Measurements from ENCODE around the gene OS9.

OS9 gene

DNA sequence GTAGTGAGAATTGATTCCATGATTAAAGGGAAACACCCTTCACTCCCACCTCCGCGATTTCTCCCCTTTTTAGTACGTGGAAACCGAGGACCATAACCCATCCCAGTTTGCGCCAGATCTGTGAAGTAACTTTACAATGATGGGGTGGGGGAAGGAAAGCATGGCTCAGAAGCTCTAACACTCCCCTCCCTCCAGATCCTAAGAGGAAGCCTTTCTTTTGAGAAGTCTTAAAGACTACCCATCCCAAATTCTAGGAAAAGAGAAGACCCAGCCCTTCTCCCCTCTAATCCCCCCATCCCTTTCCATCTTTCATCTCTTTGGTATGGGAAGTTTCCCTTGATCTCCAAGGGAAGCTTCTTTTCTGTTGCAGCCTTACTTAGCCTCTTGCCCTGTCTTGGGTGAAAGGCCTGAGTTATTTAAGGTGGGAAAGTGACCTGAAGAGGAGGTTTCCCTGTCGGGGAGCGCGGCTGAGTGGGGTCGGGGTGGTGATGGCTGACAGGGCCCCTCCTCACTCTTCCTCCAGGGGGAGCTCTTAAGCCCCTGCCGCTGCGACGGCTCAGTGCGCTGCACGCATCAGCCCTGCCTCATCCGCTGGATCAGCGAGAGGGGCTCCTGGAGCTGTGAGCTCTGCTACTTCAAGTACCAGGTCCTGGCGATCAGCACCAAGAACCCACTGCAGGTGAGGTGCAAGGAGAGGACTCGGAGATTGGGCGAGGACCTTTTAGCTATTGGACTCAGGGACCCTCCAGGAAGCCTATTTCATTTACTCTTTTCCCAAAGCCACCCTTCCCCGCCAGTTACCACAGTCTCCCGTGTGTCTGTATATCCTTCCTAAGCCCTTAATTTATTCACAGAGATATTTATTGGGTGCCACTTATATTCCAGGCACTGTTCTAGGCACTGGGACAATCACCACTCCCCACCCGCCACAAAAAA lies 62.7 kb downstream of the OS9 start:
- no peak for DNase-seq

DNA sequence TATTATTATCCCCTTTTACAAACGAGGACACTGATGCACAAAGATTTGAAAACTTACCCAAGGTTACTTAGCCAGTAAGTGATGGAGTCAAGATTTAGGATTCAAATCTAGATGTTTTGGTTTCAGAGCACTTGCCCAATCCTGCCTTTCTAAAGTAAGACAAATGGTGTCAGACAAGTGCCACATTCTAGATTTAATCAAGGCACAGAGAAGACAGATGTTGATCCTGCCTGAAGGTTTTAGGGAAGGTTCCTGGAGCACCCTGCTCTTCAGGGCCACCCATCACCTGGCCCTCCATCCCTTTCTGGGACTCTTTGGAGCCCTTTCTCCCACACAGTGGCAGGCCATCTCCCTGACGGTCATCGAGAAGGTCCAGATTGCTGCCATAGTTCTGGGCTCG lies 63.8 kb downstream of the OS9 start:
- no peak overlapping the region for H3K27ac ChIP-seq
- intact Hi-C loops (cut with DNase I; ENCODE audit: low total_unique reads), result no loop called here
- H3K4me1 ChIP-seq, result peaks cover 0 to 21% (median 11%) of the 10 kb centered on the region in 4 donors
- H3K9me3 ChIP-seq, result no peaks in the 10 kb centered on the region
- no peak for DNase-seq
- H3K27me3 ChIP-seq, result peaks cover 0 to 19% of the 10 kb centered on the region in 2 donors
- peaks cover 0 to 14% (median 12%) of the 10 kb centered on the region in 3 donors for H3K36me3 ChIP-seq
- TF ChIP-seq, protein P1, sequence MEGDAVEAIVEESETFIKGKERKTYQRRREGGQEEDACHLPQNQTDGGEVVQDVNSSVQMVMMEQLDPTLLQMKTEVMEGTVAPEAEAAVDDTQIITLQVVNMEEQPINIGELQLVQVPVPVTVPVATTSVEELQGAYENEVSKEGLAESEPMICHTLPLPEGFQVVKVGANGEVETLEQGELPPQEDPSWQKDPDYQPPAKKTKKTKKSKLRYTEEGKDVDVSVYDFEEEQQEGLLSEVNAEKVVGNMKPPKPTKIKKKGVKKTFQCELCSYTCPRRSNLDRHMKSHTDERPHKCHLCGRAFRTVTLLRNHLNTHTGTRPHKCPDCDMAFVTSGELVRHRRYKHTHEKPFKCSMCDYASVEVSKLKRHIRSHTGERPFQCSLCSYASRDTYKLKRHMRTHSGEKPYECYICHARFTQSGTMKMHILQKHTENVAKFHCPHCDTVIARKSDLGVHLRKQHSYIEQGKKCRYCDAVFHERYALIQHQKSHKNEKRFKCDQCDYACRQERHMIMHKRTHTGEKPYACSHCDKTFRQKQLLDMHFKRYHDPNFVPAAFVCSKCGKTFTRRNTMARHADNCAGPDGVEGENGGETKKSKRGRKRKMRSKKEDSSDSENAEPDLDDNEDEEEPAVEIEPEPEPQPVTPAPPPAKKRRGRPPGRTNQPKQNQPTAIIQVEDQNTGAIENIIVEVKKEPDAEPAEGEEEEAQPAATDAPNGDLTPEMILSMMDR (IDR thresholded peaks at IDR 0.05), result no peak
- no peak overlapping the region for H3K4me3 ChIP-seq

More for the DNA sequence above, 62.7 kb downstream of the OS9 start:
- peak overlapping the region; percentile 74 for H3K4me3 ChIP-seq
- intact Hi-C loops (cut with DNase I; ENCODE audit: low total_unique reads), result no loop called here
- no peak overlapping the region for H3K27ac ChIP-seq
- H3K9me3 ChIP-seq, result no peaks in the 10 kb centered on the region
- peaks cover 0 to 9% of the 10 kb centered on the region in 2 donors for H3K27me3 ChIP-seq
- peaks cover 0 to 23% (median 14%) of the 10 kb centered on the region in 4 donors for H3K4me1 ChIP-seq
- H3K36me3 ChIP-seq, result peaks cover 0 to 14% (median 12%) of the 10 kb centered on the region in 3 donors
- TF ChIP-seq, protein P1 (IDR thresholded peaks at IDR 0.05), result peak; percentile 15 to 31

DNA sequence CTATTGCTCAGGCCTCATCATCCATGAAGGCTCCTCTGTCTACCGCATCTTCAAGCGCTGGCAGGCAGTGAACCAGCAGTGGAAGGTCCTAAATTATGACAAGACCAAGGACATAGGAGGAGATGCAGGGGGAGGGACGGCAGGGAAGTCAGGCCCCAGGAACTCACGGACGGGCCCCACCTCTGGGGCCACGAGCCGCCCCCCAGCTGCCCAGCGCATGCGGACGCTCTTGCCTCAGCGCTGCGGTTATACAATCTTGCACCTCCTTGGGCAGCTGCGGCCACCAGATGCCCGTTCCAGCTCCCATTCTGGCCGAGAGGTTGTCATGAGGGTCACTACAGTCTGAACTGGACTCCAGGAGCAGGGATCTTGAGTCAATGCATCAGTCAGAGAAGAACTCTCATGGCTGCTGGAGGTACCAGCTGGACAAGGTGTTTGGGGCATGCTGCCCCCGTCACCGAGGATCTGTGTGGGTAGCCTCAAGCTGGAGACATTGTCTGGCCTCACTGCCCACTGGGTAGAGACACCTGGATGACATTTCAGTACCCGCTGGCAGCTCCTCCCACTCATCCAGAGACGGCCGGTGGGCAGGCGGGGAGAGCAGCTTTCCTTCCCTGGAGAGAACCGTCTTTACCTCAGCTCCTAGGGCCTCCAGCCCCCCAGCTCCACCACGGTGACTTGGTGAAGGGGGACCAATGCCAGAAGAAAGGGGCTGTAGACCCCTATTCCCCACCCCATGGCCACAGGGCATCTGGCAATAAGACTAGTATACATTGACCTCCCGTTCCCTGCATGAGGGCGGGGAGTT lies 64.8 kb downstream of the OS9 start:
- peaks cover 0 to 14% (median 12%) of the 10 kb centered on the region in 3 donors for H3K36me3 ChIP-seq
- H3K27ac ChIP-seq, result no peak overlapping the region
- TF ChIP-seq, protein P1 (IDR thresholded peaks at IDR 0.05), result no peak
- intact Hi-C loops (cut with DNase I; ENCODE audit: low total_unique reads), result no loop called here
- H3K27me3 ChIP-seq, result peaks cover 0 to 29% of the 10 kb centered on the region in 2 donors
- H3K4me3 ChIP-seq, result no peak overlapping the region
- H3K4me1 ChIP-seq, result peaks cover 0 to 18% (median 8%) of the 10 kb centered on the region in 4 donors
- no peak for DNase-seq
- no peaks in the 10 kb centered on the region for H3K9me3 ChIP-seq

DNA sequence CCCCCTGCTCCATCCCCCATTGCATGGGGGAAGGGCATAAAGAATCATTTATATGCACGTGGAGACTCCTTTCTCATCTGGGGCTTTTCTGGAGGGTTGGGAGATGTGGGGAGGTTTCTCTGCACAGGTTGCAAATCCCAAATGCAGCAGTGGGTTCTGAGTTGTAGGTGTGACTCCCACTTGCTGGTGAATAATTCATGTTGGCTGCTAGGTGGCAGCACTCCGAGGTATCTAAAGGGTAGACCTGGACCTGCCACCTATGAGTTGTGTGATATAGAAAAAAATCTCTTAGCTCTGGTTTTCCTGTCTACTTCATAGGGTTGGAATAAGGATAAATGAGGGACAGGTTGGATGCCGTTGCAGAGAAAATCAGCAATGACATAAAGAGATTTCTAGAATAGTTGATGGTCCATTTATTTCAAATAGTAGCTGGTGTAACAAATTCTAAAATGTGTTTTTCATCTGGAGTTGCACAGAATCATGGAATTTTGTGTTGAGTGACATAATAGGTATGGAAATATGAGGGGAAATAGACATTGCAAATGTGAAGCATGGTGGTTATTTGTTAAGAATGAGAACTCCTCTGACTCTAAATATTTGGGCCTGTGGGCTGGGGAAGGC lies 65.5 kb downstream of the OS9 start:
- Histone ChIP-seq H3K4me1 (peaks cover 0 to 14% (median 7%) of the 10 kb centered on the region in 4 donors), H3K27ac (no peak overlapping the region), H3K4me3 (no peak overlapping the region), H3K27me3 (peaks cover 0 to 36% of the 10 kb centered on the region in 2 donors), H3K9me3 (no peaks in the 10 kb centered on the region), H3K36me3 (peaks cover 0 to 14% (median 12%) of the 10 kb centered on the region in 3 donors)
- TF ChIP-seq, protein P1 (IDR thresholded peaks at IDR 0.05), result no peak
- DNase-seq, result no peak
- intact Hi-C loops (cut with DNase I; ENCODE audit: low total_unique reads), result no loop called here

DNA sequence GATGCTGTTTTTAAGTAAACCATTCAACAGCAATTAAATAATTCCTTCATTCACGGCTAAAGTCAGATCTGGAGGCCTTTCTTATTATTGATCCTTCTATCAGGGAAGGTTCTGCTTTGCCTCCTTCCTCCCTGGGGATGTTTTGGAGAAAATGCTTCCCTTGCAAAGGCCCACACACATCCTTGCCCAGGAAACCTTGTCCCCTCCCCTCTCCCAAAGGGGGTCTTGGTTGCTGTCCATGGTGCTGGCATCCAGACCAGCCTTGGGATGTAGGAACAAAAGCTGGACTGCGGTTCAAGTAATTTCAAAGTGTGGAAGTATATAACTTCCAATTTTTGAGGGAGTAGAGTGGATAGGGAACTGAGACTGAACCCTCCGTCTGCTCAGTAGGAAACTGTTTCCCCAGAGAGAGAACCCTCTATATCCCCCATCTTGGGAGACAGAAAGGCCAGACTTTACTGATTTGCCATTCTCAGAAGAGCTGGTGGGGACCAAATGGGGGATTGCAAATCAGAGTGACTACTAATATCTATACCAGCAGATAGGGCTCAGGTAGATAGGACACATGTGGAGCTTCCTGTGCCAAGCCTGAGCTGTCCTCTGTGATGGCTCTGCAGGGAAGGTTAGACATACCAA lies 66.5 kb downstream of the OS9 start:
- H3K9me3 ChIP-seq, result no peaks in the 10 kb centered on the region
- DNase-seq, result no peak
- intact Hi-C loops (cut with DNase I; ENCODE audit: low total_unique reads), result no loop called here

More for the DNA sequence above, 66.5 kb downstream of the OS9 start:
- Histone ChIP-seq H3K4me3 (no peak overlapping the region), H3K4me1 (peaks cover 0 to 19% (median 14%) of the 10 kb centered on the region in 4 donors), H3K27me3 (peaks cover 0 to 46% of the 10 kb centered on the region in 2 donors), H3K27ac (no peak overlapping the region), H3K36me3 (peaks cover 0 to 14% (median 12%) of the 10 kb centered on the region in 3 donors)
- TF ChIP-seq, protein P1 (IDR thresholded peaks at IDR 0.05), result no peak
